Lower leg skin (tissue), 3 donors: ENCODE results near the gene STAT5B.

ENCODE experiments used
- POLR2A ChIP-seq, 2 donors: fragments of 450-650 bp; IDR thresholded peaks; one replicate each; pipeline ENCODE4 v1.6.1; 2016 to 2017; ENCODE audit warnings: antibody characterized with exemption in 2 of 2, mild to moderate bottlenecking in 1 of 2, moderate library complexity in 1 of 2
- TF ChIP-seq, protein P1 (sequence below), 3 donors: fragments of 450-650 bp; IDR thresholded peaks; one replicate each; pipeline ENCODE4 v1.5.1; 2016; ENCODE audit warnings: antibody characterized with exemption in 3 of 3, mild to moderate bottlenecking in 3 of 3, moderate library complexity in 2 of 3

GRCh38 chr17:42283241-42284023, 7.2 kb upstream of the STAT5B start:
- TF ChIP-seq, protein P1, sequence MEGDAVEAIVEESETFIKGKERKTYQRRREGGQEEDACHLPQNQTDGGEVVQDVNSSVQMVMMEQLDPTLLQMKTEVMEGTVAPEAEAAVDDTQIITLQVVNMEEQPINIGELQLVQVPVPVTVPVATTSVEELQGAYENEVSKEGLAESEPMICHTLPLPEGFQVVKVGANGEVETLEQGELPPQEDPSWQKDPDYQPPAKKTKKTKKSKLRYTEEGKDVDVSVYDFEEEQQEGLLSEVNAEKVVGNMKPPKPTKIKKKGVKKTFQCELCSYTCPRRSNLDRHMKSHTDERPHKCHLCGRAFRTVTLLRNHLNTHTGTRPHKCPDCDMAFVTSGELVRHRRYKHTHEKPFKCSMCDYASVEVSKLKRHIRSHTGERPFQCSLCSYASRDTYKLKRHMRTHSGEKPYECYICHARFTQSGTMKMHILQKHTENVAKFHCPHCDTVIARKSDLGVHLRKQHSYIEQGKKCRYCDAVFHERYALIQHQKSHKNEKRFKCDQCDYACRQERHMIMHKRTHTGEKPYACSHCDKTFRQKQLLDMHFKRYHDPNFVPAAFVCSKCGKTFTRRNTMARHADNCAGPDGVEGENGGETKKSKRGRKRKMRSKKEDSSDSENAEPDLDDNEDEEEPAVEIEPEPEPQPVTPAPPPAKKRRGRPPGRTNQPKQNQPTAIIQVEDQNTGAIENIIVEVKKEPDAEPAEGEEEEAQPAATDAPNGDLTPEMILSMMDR (IDR thresholded peaks at IDR 0.05), result no peak
- no peak for TF ChIP-seq POLR2A (IDR thresholded peaks at IDR 0.05)
